KG1 (cell line): Measurements from ENCODE around the gene UBE2V1.
A peak's percentile ranks its signal among the peaks of the same experiment; 100 is the strongest.
"Not testable (repeated sequence)": the region's sequence is repeated elsewhere in the genome, so short reads cannot be mapped to it uniquely, and the experiment has no call there.

Source experiments
- DNase-seq: peaks from one replicate; lab custom pipeline; 2025; lab: John Stamatoyannopoulos, UW

The UBE2V1 gene

DNA sequence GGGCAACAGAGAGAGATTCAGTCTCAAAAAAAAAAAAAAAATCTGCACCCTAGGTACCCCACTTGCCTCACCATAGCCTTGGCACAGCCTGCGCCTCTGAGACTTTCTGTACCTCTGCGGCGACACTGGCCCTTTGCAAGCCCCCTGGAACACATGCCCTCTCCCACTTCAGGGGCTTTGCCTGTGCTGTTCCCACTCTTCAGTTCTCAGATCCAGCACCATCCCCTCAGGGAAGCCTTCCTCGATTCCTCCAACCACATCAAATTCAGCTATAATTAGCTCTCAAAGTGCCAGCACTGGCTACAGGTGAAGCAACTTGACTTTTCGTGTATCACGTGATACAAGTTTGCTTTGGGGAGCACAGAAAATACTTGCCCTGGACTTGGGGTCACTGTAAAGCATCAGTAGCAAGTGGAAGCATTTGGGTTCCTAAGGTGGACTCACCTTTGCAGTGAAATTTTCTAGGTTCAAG is 2.1 kb upstream of the UBE2V1 start:
- DNase-seq, result no peak

DNA sequence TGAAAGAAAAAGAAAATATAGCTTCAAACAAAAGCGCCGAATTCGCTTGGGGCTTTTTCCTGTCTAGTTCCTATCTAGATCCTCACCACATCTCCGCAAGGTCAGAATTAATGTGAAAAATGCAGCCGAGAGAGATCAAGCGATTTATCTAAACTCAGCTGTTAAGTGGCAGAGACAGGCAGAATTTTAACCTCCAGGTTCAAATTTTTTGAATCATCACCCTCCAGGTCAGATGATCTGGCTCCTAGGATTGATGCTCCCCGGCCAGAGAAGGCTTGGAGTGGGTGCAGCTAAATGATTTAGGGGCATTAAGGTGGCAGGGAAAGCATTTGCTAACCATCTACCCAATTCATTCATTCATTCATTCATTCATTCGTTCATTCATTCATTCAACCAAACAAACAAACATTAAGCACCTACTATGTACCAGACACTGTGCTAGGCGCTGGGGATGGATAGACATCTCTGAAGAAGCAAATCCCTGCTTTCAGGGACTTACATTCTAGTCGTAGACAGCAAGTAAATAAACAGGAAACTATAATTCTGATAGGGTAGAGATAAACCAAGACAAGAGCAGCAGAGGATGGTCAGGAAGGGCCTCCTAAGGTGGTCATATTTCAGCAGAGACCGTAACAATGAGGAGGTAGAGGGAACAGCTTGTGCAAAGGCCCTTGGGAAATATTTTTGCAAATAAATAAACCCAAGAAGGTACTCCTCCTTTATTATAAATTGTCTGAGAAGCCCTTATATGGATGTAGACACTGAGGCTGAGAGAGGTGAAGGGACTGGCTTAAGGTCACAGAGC is 672 bp upstream of the UBE2V1 start:
- no peak for DNase-seq

DNA sequence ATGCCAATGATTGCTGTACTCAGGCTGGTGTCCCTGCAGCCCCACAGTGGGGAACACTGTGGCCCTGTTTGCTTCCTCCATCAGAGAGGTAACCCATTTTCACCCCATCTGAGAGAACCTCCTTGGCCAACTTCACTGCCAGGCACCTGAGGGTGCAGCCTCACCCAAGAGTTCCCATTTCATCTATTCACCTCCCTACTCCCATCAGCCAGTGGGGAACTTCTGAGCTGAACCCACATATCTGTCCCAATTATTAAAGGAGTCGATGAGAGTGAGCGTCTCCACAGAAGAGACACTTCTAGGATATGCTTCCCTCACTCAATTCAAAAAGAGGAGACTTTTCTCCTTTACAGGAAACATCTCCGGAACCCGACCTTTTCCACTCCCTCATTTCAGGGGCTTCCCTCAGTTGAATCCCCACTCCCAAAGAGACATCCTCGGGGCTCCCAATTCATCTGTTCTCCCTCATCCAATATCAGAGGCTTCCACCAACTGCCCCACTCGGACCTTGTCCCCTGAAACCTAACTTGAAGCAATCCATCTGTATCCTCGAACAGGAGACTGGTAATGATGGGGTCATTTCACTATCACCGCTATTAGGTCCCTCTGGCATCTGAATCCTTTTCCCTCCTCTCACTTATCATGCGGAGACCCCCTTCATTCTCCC is 988 bp downstream of the UBE2V1 start:
- no peak for DNase-seq

- DNase-seq, result no peak
Observed at GRCh38 chr20:50111120-50111828, 1.7 kb downstream of the UBE2V1 start.

DNA sequence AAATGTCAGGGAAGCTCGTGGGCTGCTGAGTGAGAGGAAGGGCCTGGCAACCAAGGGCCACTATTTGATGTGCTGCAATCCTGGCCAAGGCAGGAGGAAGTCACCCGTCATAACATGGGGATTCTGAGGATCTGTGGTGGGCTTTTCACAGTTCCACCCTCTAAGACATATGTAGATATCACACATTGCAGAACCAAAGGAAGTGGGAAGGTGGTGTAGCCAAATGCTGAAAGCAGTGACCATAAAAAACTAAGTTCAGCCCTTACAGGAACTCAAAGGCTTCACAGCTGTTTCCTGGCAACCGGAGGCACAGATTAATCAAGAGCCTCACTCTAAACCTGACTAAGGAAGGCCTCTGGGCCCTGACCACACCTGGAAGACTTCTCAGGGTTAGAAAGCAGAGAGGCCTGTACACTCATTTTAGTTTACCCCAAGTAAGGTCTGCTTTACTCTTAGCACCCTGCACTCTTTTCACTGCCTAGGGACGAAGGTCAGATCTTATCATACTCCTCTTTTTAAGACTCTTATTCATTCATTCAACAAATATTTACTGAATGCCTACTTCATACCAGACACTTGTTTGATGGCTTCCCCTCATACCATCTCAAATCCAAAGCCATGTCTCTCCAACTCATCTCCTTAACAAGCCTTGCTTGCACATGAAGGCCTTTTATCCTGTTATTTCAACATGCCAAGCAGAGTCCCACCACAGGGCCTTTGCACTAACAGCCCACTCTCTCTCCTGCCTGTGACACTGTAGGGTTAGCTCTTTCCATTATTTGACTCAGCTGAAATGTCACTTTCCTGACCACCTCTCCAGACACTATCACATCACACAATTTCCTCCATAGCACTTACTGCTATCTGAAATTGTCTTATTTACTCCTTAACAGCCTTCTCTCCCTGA is 2.6 kb downstream of the UBE2V1 start:
- peak; percentile 83 for DNase-seq

DNA sequence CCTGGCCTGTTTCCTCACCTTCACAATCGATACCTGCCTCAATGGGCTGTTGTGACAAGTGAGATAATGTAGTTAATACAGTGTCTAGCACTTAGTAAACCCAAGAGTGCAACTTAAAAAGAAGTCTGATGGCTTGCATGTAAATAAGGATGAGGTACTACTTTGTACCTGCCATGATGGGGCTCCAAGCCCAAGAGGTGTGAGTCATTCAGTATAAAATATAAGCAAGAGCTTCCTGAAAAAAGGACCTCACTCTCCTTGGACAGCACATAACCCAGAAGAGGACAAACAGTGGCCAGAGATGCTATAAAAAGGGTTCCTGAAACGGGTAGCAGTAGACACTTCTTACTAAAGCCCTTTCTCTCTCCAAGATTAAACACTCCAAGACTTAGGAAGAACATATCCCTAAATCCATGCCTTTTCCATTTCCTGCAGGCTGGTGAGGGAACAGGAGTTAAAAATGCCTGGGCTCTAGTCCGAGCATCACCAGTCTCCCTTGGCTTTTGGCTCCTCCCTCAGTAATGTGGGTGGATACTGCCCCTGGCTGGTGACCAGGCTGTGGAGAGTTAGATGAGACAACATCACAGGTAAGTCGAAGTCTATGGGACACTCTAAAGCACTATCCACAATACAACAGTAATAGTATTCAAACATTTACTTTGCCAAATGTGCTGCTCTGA is 4.3 kb downstream of the UBE2V1 start:
- no peak for DNase-seq

DNA sequence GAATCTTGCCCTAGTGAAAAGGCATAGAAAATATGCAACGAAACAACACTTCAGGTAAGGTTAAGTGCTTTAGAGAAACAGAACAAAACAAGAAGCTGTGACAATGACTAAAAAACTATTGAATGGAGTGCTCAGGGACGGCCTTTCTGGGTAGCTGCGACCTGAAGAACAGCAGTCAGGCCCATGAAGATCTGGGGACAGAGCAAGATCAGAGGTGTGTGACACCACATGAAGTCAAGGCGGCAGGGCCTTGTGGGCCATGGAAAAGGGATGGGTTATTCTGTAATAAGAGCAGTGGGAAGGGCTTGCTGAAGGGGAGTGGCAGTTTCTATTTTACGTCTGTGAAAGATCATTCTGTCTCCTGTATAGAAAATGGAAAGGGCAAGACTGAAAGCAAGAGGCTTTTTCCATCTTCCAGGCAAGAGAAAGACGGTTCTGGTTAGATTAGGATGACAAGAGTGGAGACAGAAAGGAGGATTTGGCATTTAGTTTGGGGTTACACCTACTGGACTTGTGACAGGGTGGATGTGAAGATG is 5.1 kb downstream of the UBE2V1 start:
- no peak for DNase-seq

DNA sequence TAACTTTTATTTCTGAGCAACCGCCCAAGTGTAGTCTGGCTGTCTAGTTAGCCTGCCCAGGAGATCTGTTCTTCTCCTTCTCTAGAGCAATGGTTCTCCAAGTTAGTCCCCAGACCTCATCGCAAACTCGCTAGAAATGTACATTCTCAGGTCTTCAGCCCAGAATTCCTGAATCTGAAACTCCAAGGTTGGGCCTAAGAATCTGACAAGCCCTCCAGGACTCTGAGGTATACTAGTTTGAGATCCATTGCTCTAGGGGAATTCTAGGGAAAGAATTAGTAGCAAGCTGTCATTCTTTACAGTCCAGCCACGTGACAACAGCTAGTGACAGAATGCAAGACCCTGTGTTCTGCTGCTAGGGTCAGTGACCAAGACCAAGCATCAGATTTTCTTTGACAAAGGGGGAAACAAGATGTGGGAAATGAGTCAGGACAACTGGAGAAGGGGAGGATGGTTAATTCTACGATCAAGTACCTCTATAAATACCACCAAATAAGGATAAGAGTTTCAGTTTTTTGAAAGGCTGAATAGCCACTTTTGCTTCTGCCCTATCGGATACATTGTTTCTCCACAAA is 5.8 kb downstream of the UBE2V1 start:
- DNase-seq, result no peak

GRCh38 chr20:50106669-50107068 is 6.3 kb downstream of the UBE2V1 start:
- DNase-seq, result not testable (repeated sequence)

GRCh38 chr20:50103464-50104107 is 9.4 kb downstream of the UBE2V1 start:
- not testable (repeated sequence) for DNase-seq

DNA sequence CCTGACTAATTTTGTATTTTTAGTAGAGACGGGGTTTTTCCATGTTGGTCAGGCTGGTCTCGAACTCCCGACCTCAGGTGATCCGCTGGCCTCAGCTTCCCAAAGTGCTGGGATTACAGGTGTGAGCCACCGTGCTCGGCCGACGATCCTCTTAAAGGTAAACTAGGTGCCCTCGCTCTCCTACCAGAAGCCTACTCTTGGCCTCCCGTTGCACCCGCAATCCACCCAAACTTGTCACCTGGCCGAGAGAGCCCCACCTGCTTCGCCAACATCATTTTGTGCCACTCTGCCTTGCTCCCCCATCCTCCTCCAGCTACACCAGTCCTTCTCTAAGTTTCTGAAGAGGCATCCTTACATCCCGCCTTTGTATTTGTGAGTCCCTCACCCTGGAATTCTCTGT is 10.4 kb downstream of the UBE2V1 start:
- DNase-seq, result not testable (repeated sequence)

DNA sequence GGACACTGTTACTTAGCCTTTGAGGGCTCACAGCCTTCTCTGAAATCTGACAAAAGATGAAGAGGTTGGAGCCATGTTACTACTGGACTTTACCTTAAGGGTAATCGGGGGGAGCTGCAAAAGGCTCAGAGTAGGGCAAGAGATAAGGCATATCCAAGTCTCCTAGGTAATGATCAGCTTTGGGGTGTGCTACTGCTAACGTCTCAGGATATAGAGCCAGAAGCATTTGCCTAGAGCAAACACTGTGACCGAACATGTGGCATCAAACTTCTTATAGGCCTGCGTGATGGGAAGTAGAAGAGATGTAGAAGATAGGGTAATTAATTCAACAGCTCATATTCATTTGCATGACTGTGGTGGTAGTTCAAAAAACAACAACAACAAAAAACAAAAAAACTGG is 11.1 kb downstream of the UBE2V1 start:
- no peak for DNase-seq

DNA sequence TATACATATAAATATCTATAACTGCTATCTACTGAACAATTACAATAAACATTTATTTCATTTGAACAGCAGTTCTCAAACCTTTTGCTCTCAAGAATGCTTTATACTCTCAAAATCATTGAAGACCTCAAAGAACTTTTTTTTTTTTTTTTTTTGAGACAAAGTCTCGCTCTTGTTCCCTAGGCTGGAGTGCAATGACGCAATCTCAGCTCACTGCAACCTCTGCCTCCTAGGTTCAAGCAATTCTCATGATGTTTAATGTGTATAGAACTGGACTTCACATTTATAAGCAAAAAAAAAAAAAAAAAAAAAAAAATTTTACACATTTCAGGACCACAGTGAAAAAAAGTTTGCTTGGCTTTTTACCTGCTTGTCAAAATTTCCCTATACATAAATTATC is 11.7 kb downstream of the UBE2V1 start:
- no peak for DNase-seq

- DNase-seq, result no peak
Observed at GRCh38 chr20:50100552-50100951, 12.4 kb downstream of the UBE2V1 start.

- no peak for DNase-seq
Observed at GRCh38 chr20:50099565-50099991, 13.4 kb downstream of the UBE2V1 start.

- no peak for DNase-seq
Observed at GRCh38 chr20:50099113-50099512, 13.8 kb downstream of the UBE2V1 start.

DNA sequence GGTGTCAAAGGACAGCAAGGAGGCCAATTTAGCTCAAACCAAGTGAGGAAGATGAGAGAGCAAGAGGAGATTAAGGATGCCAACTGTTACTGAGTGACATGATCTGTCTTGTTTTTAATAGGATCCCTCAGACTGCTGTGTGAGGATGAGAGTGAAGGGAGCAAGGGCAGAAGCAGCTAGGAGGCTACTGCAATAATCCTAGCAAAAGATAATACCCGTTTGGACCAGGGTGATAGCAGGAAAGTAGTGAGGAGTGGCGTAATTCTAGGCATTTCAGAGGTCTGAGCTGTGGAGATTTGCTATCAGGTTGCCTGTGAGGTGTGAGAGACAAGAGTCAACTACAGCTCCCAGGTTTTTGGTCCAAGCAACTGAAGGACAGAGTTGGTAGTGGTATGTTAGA is 14.7 kb downstream of the UBE2V1 start:
- DNase-seq, result no peak

DNA sequence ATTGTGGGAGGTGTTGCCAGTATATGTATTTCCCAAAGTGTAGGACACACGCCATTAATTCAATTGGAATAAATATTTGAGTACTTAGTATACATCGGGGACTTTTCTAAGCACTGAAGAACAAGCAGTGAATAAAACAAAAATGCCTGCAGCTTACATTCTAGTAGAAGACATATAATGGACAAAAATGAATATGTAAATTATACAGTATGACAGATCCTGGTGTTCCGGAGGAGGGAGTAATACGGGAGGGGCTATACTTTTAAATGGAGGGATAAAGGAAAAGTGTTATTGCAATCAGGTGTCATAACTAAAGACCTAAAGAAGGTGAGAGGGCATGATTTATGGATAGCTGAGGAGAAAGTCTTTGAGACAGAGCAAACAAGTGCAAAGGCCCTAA is 15.1 kb downstream of the UBE2V1 start:
- no peak for DNase-seq

DNA sequence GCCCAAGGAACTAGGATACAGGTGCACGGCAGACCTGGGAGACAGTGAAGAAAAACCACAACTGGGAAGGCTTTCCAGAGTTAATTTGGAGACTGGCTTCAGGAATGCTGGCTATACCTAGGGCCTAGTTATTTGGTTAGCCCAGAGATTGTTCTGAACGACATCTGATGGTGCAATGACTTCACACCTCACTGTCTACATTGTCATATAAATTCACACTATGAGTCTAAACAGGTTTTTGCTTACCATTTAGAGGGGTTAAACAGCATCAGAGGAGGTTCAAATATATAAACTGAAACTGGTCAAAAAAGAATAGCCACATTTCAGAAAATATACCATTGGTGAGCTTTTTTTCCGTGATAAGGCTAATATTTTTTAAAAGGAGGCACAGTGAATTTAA is 16.7 kb downstream of the UBE2V1 start:
- DNase-seq, result no peak

DNA sequence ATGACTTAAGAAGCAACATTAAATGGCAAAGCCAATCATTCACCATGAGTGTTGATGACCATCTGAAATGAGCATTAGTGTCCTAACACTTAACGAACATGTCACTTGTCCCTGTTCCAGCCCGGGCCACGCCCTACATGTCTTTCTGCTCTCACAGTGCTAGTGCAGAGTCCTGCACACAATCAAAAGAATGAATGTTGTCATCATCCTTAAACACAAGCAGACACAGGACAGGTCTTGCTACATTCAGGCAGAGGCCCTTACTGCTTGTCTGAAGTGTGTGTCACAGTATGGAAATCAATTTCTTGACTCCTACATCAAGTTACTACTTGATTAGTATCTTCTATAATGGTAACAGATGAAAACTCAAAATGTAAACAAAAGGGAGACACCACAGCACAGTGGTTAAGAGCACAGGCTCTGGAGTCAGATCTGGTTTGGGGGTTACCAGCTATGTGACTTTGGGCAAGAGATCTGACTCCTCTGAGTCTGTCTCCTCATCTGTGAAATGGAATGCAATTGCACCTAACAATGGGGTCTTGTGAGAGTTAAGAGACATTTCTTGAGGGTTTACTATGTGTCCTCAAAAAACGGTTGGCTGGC is 17.4 kb downstream of the UBE2V1 start:
- DNase-seq, result no peak
